H1 (cell line): ENCODE results near the gene ARHGAP26. TPM values are rescaled to one million over a fixed set of nuclear protein-coding genes. Genes with fewer than 3 reads are reported as not detected.

Experiments
- CTCF ChIA-PET: fragments of 300-600 bp; sonication (Branson Sonifier 250); formaldehyde crosslinking; loops from one replicate; lab custom pipeline; 2021; ENCODE audit not compliant: partially characterized antibody; lab: Charles Lee
- POLR2A ChIA-PET: fragments of 300-600 bp; sonication (Branson Sonifier 250); formaldehyde crosslinking; loops from one replicate; lab custom pipeline; 2021; ENCODE audit warnings: inconsistent platforms; ENCODE audit not compliant: partially characterized antibody; lab: Charles Lee
- DNase-seq, 2 experiments: peaks; one replicate each; pipeline versions ENCODE4 v3.0.0 to v3.0.0-alpha.2; 2010 to 2022; ENCODE audit warnings: low spot score in 2 of 2, low read depth in 1 of 2, mixed read lengths in 1 of 2
- FAIRE-seq: peaks from 2 replicates; lab custom pipeline; 2011; peaks lifted over from hg19 to GRCh38; lab: Jason Lieb, UNC
- H2AFZ ChIP-seq: 2 replicates; pipeline ENCODE4 v1.8.1; 2012; ENCODE audit warnings: low read length, inconsistent platforms
- H2AK5ac ChIP-seq: 2 replicates; pipeline ENCODE4 v1.6.1; 2013; ENCODE audit warnings: low read depth, low read length
- H2BK120ac ChIP-seq: replicated peaks from 2 replicates; pipeline ENCODE3; 2013; ENCODE audit warnings: low read depth, low read length, inconsistent platforms
- H2BK12ac ChIP-seq: 2 replicates; pipeline ENCODE4 v1.6.1; 2013; ENCODE audit warnings: low read depth, low read length
- H2BK15ac ChIP-seq: 2 replicates; pipeline ENCODE4 v1.6.1; 2013; ENCODE audit warnings: low read length
- H2BK20ac ChIP-seq: 2 replicates; pipeline ENCODE4 v1.6.1; 2013; ENCODE audit warnings: low read length
- H2BK5ac ChIP-seq: 2 replicates; pipeline ENCODE4 v1.6.1; 2013; ENCODE audit warnings: low read depth, low read length
- H3K14ac ChIP-seq: 2 replicates; pipeline ENCODE4 v1.6.1; 2013; ENCODE audit warnings: inconsistent platforms; ENCODE audit not compliant: insufficient read length
- H3K18ac ChIP-seq: 2 replicates; pipeline ENCODE4 v1.6.1; 2013; ENCODE audit warnings: low read length; ENCODE audit errors: extremely low read depth
- H3K23ac ChIP-seq: 2 replicates; pipeline ENCODE4 v1.6.1; 2013; ENCODE audit warnings: inconsistent platforms; ENCODE audit not compliant: insufficient read length
- H3K23me2 ChIP-seq: 2 replicates; pipeline ENCODE4 v1.6.1; 2013; ENCODE audit warnings: low read depth, low read length
- H3K27ac ChIP-seq: 2 replicates; pipeline ENCODE4 v1.6.1; 2011; ENCODE audit warnings: low read depth, low read length, inconsistent platforms
- H3K27me3 ChIP-seq, 4 experiments: replicated peaks in 1 of 4; 1 replicate in 1 of 4; 2 replicates in 3 of 4; pipeline versions ENCODE4 v1.6.1 to v1.8.1; 2011 to 2013; ENCODE audit warnings: low read length in 3 of 4, mild to moderate bottlenecking in 3 of 4, inconsistent platforms in 2 of 4, mixed read lengths in 2 of 4, moderate library complexity in 1 of 4; ENCODE audit not compliant: control insufficient read depth in 3 of 4, insufficient read depth in 3 of 4; ENCODE audit errors: extremely low read depth in 1 of 4
- H3K36me3 ChIP-seq, 4 experiments: 2 replicates each; pipeline versions ENCODE4 v1.6.1 to v1.8.1; 2011 to 2013; ENCODE audit warnings: mild to moderate bottlenecking in 4 of 4, low read length in 3 of 4, moderate library complexity in 2 of 4, control low read depth in 1 of 4, inconsistent platforms in 1 of 4; ENCODE audit not compliant: insufficient read depth in 4 of 4, control insufficient read depth in 2 of 4
- H3K4ac ChIP-seq: replicated peaks from 2 replicates; pipeline ENCODE3; 2013; ENCODE audit warnings: low read length, low read depth, mixed read lengths, inconsistent platforms; ENCODE audit not compliant: insufficient read length
- H3K4me1 ChIP-seq, 4 experiments: replicated peaks in 1 of 4; 1 replicate in 1 of 4; 2 replicates in 3 of 4; pipeline versions ENCODE4 v1.6.1 to v1.8.1; 2011 to 2013; ENCODE audit warnings: low read length in 3 of 4, inconsistent platforms in 2 of 4, mixed read lengths in 1 of 4; ENCODE audit not compliant: insufficient read depth in 4 of 4, control insufficient read depth in 3 of 4
- H3K4me2 ChIP-seq, 2 experiments: 2 replicates each; pipeline versions ENCODE4 v1.6.1 to v1.8.1; 2011 to 2013; ENCODE audit warnings: low read depth in 2 of 2, low read length in 2 of 2, control low read depth in 1 of 2, inconsistent platforms in 1 of 2, mild to moderate bottlenecking in 1 of 2; ENCODE audit not compliant: insufficient read depth in 1 of 2
- H3K4me3 ChIP-seq, 4 experiments: fragments of 200-600, 300-600 bp in 1 of 4; sonication (generic), shearing (Covaris generic), sonication (Bioruptor Twin) in 1 of 4; 2 replicates each; pipeline versions ENCODE4 v1.5.1 to v1.8.1; 2011 to 2016; ENCODE audit warnings: low read length in 4 of 4, low read depth in 3 of 4, control low read depth in 2 of 4, inconsistent platforms in 2 of 4, mild to moderate bottlenecking in 2 of 4, mixed read lengths in 1 of 4, moderate library complexity in 1 of 4; ENCODE audit not compliant: insufficient read depth in 2 of 4; ENCODE audit errors: extremely low read depth in 1 of 4
- H3K56ac ChIP-seq: replicated peaks from 2 replicates; pipeline ENCODE3; 2013; ENCODE audit warnings: low read depth, mild to moderate bottlenecking, mixed read lengths, low read length, inconsistent platforms; ENCODE audit not compliant: insufficient read length
- H3K79me1 ChIP-seq: 2 replicates; pipeline ENCODE4 v1.6.1; 2013; ENCODE audit warnings: low read depth, low read length, control low read depth
- H3K79me2 ChIP-seq, 2 experiments: 2 replicates each; pipeline versions ENCODE4 v1.6.1 to v1.8.1; 2012 to 2013; ENCODE audit warnings: low read length in 2 of 2, mild to moderate bottlenecking in 2 of 2, inconsistent platforms in 1 of 2; ENCODE audit not compliant: insufficient read depth in 2 of 2, control insufficient read depth in 1 of 2
- H3K9ac ChIP-seq, 4 experiments: replicated peaks in 1 of 4; 1 replicate in 1 of 4; 2 replicates in 3 of 4; pipeline versions ENCODE4 v1.6.1 to v1.8.1; 2011 to 2013; ENCODE audit warnings: low read depth in 3 of 4, low read length in 3 of 4, control low read depth in 2 of 4, mild to moderate bottlenecking in 2 of 4, moderate library complexity in 2 of 4, inconsistent platforms in 1 of 4; ENCODE audit errors: extremely low read depth in 1 of 4
- H3K9me3 ChIP-seq, 2 experiments: 2 replicates each; pipeline versions ENCODE4 v1.6.1 to v1.8.1; 2012 to 2013; ENCODE audit warnings: mild to moderate bottlenecking in 2 of 2, moderate library complexity in 2 of 2, control low read depth in 1 of 2, inconsistent platforms in 1 of 2, low read depth in 1 of 2, low read length in 1 of 2, mixed read lengths in 1 of 2; ENCODE audit not compliant: insufficient read depth in 2 of 2
- H4K20me1 ChIP-seq, 2 experiments: replicated peaks in 1 of 2; 2 replicates each; pipeline versions ENCODE3 to v1.8.1; 2011 to 2013; ENCODE audit warnings: inconsistent platforms in 2 of 2, low read length in 2 of 2, mild to moderate bottlenecking in 1 of 2; ENCODE audit not compliant: insufficient read depth in 2 of 2, control insufficient read depth in 1 of 2
- H4K5ac ChIP-seq: 2 replicates; pipeline ENCODE4 v1.6.1; 2013; ENCODE audit warnings: low read length, low read depth, mixed read lengths, inconsistent platforms; ENCODE audit not compliant: insufficient read length
- H4K8ac ChIP-seq: 2 replicates; pipeline ENCODE4 v1.8.0; 2013; ENCODE audit warnings: mild to moderate bottlenecking, moderate library complexity, low read length, inconsistent platforms; ENCODE audit not compliant: insufficient read depth; ENCODE audit errors: extremely low read depth
- H4K91ac ChIP-seq: replicated peaks from 2 replicates; pipeline ENCODE3; 2013; ENCODE audit warnings: low read length, mixed read lengths, inconsistent platforms; ENCODE audit not compliant: insufficient read length
- CTBP2 ChIP-seq: IDR thresholded peaks from 2 replicates; pipeline ENCODE4 v1.7.0; 2011; ENCODE audit warnings: borderline replicate concordance, mild to moderate bottlenecking, moderate library complexity, mixed read lengths, low read length; ENCODE audit not compliant: insufficient read depth, insufficient read length
- WGBS, 2 experiments: shearing (Covaris generic) in 1 of 2; methylation state at CpG; one replicate each; pipeline versions ENCODE4 v1.1.6 to v1.1.7; 2013 to 2015; ENCODE audit warnings: low lambda C conversion rate in 2 of 2, mixed read lengths in 2 of 2, inconsistent platforms in 1 of 2, low coverage in 1 of 2, missing lambda C conversion rate in 1 of 2; ENCODE audit not compliant: insufficient replicate concordance in 2 of 2, insufficient coverage in 1 of 2, insufficient read length in 1 of 2; ENCODE audit errors: extremely low coverage in 1 of 2, missing lambda C conversion rate in 1 of 2; 5-methylcytosine and 5-hydroxymethylcytosine counted together
- polyA plus RNA-seq, 7 experiments: library from polyadenylated mRNA; depleted of rRNA in 3 of 7; stranded (reverse) in 5 of 7; unstranded in 2 of 7; fragments of >200 nt in 5 of 7; fragments of 200-250 nt in 2 of 7; gene quantifications; 1 replicate in 5 of 7; 2 replicates in 1 of 7; 4 replicates in 1 of 7; pipeline versions ENCODE4 v1.2.1 to v1.2.3, GENCODE V29; 2011 to 2013; ENCODE audit warnings: missing spikeins in 2 of 7, mixed read lengths in 2 of 7
- total RNA-seq: library from RNA; stranded (reverse); fragmentation: NEBNext Ultra II Directional; extraction: Animal tissue kit (Norgen Biotek cat#: 25700); gene quantifications from 2 replicates; pipeline ENCODE4 v1.2.1, GENCODE V29; 2021

ARHGAP26 gene
- total and polyA plus RNA-seq, 2 of the 8 experiments (the other 6 are each of a cell fraction or from before 2014, with no cell fraction given) = 7.1 to 24.8 TPM

- Histone ChIP-seq H2BK20ac (no peak overlapping the region), H2BK5ac (0 out of 2 replicates have a peak overlapping the region, but pooled peaks have one; percentile 9), H3K18ac (no peak overlapping the region), H3K14ac (no peak overlapping the region), H3K79me2 (peaks cover 0 to 43% of the 10 kb centered on the region in 2 experiments; a peak in 2 of 4 replicates), H4K8ac (no peak overlapping the region), H3K9ac (no peak overlapping the region), H2AK5ac (no peak overlapping the region), H3K4ac (no peak overlapping the region), H2BK12ac (no peak overlapping the region), H4K91ac (no peak overlapping the region), H2BK120ac (no peak overlapping the region), H2BK15ac (no peak overlapping the region), H3K79me1 (peaks cover 4% of the 10 kb centered on the region; the same call in 1 of the 2 replicates), H3K23ac (no peak overlapping the region), H3K4me2 (no peak overlapping the region), H3K27me3 (no peaks in the 10 kb centered on the region), H4K20me1 (no peaks in the 10 kb centered on the region), H3K56ac (no peak overlapping the region), H3K23me2 (no peaks in the 10 kb centered on the region), H3K9me3 (no peaks in the 10 kb centered on the region), H3K27ac (no peak overlapping the region), H3K36me3 (no peaks in the 10 kb centered on the region), H3K4me3 (no peak overlapping the region), H4K5ac (no peak overlapping the region), H3K4me1 (peaks cover 0 to 17% (median 11%) of the 10 kb centered on the region in 4 experiments; a peak in 5 of 7 replicates), H2AFZ (no peak overlapping the region)
- ChIA-PET POLR2A (interaction anchor here (1.4 kb wide), 1 partner anchor 41 kb away, joined by 3 read pairs; no protein-coding TSS in a partner anchor), CTCF (interaction anchor here (0.6 to 3.5 kb wide), 8 partner anchors 15 to 1290 kb away, joined by 3 to 12 read pairs (median 3); no protein-coding TSS in a partner anchor)
- FAIRE-seq (no peak), DNase-seq (no peak)
- WGBS, 2 experiments = 87% methylated on average over 2 of the region's 2 CpGs; no CpG with 5 or more reads in 1 of the 2 experiments
- no peak for TF ChIP-seq CTBP2
Measured at GRCh38 chr5:142824391-142824790, 54.2 kb downstream of the ARHGAP26 start.
